H9 (cell line): ENCODE measurements around the gene TRAPPC2L. TPM values are rescaled to one million over a fixed set of nuclear protein-coding genes. Genes with fewer than 3 reads are reported as not detected.

Experiments used
- DNase-seq: peaks from one replicate; pipeline ENCODE4 v3.0.0-alpha.2; 2017
- H2AFZ ChIP-seq: one replicate; pipeline ENCODE4 v1.6.1; 2013; ENCODE audit warnings: mild to moderate bottlenecking, low read length, control low read depth, moderate library complexity
- H2AK5ac ChIP-seq: 2 replicates; pipeline ENCODE4 v1.6.1; 2013; ENCODE audit warnings: low read length, control low read depth, mixed read lengths; ENCODE audit not compliant: insufficient read length
- H2BK120ac ChIP-seq: one replicate; pipeline ENCODE4 v1.6.1; 2013; ENCODE audit warnings: low read depth, mild to moderate bottlenecking, low read length, control low read depth, inconsistent platforms; ENCODE audit not compliant: poor library complexity, severe bottlenecking
- H2BK12ac ChIP-seq: 2 replicates; pipeline ENCODE4 v1.6.1; 2013; ENCODE audit warnings: low read length, control low read depth, mixed read lengths, low read depth; ENCODE audit not compliant: insufficient read length
- H2BK15ac ChIP-seq: 2 replicates; pipeline ENCODE4 v1.6.1; 2013; ENCODE audit warnings: low read depth, low read length, control low read depth
- H2BK20ac ChIP-seq: one replicate; pipeline ENCODE4 v1.6.1; 2013; ENCODE audit warnings: low read depth, mild to moderate bottlenecking, low read length, control low read depth, inconsistent platforms; ENCODE audit not compliant: poor library complexity, severe bottlenecking
- H2BK5ac ChIP-seq: 2 replicates; pipeline ENCODE4 v1.6.1; 2013; ENCODE audit warnings: low read length, control low read depth, mixed read lengths; ENCODE audit not compliant: insufficient read length
- H3K14ac ChIP-seq: 2 replicates; pipeline ENCODE4 v1.6.1; 2013; ENCODE audit warnings: low read length, control low read depth; ENCODE audit not compliant: insufficient read depth
- H3K18ac ChIP-seq: 2 replicates; pipeline ENCODE4 v1.6.1; 2013; ENCODE audit warnings: low read depth, mild to moderate bottlenecking, mixed read lengths, low read length, control low read depth; ENCODE audit not compliant: insufficient read length
- H3K23ac ChIP-seq: 2 replicates; pipeline ENCODE4 v1.6.1; 2013; ENCODE audit warnings: low read length, control low read depth, mixed read lengths, low read depth; ENCODE audit not compliant: insufficient read length
- H3K23me2 ChIP-seq: 2 replicates; pipeline ENCODE4 v1.6.1; 2013; ENCODE audit warnings: low read depth, mild to moderate bottlenecking, mixed read lengths, low read length, control low read depth; ENCODE audit not compliant: insufficient read length, poor library complexity, severe bottlenecking
- H3K27ac ChIP-seq: 2 replicates; pipeline ENCODE4 v1.5.1; 2013; ENCODE audit warnings: low read length, control low read depth, mixed read lengths, low read depth; ENCODE audit not compliant: insufficient read length
- H3K27me3 ChIP-seq: 2 replicates; pipeline ENCODE4 v1.6.1; 2013; ENCODE audit warnings: low read length, control low read depth, inconsistent platforms; ENCODE audit not compliant: insufficient read depth
- H3K4ac ChIP-seq: 2 replicates; pipeline ENCODE4 v1.6.1; 2013; ENCODE audit warnings: low read depth, mild to moderate bottlenecking, control low read depth, inconsistent platforms, low read length, moderate library complexity
- H3K4me1 ChIP-seq: 2 replicates; pipeline ENCODE4 v1.6.1; 2013; ENCODE audit warnings: low read length, control low read depth, inconsistent platforms; ENCODE audit not compliant: insufficient read depth
- H3K4me2 ChIP-seq: 2 replicates; pipeline ENCODE4 v1.6.1; 2013; ENCODE audit warnings: low read length, control low read depth, mixed read lengths; ENCODE audit not compliant: insufficient read length, insufficient read depth
- H3K56ac ChIP-seq: 2 replicates; pipeline ENCODE4 v1.6.1; 2013; ENCODE audit warnings: low read depth, mild to moderate bottlenecking, mixed read lengths, low read length, control low read depth; ENCODE audit not compliant: insufficient read length
- H3K79me1 ChIP-seq: 2 replicates; pipeline ENCODE4 v1.6.1; 2013; ENCODE audit warnings: low read depth, mild to moderate bottlenecking, moderate library complexity, low read length, control low read depth, inconsistent platforms; ENCODE audit not compliant: insufficient read depth, poor library complexity, severe bottlenecking
- H3K79me2 ChIP-seq: 2 replicates; pipeline ENCODE4 v1.6.1; 2013; ENCODE audit warnings: low read length, control low read depth, inconsistent platforms; ENCODE audit not compliant: insufficient read depth
- H3K9ac ChIP-seq: 2 replicates; pipeline ENCODE4 v1.6.1; 2013; ENCODE audit warnings: low read length, control low read depth, mixed read lengths; ENCODE audit not compliant: insufficient read length; ENCODE audit errors: extremely low read depth
- H3K9me3 ChIP-seq: one replicate; pipeline ENCODE4 v1.6.1; 2013; ENCODE audit warnings: low read depth, low read length, inconsistent platforms; ENCODE audit not compliant: control insufficient read depth
- H3T11ph ChIP-seq: one replicate; pipeline ENCODE4 v1.6.1; 2013; ENCODE audit warnings: mild to moderate bottlenecking, low read length, control low read depth, inconsistent platforms
- H4K20me1 ChIP-seq: one replicate; pipeline ENCODE4 v1.6.1; 2013; ENCODE audit not compliant: control insufficient read depth, insufficient read length, insufficient read depth
- H4K5ac ChIP-seq: 2 replicates; pipeline ENCODE4 v1.6.1; 2013; ENCODE audit warnings: low read depth, mild to moderate bottlenecking, mixed read lengths, low read length, control low read depth; ENCODE audit not compliant: insufficient read length
- H4K8ac ChIP-seq: replicated peaks from 2 replicates; pipeline ENCODE4 v1.6.1; 2013; ENCODE audit warnings: low read length, control low read depth, mixed read lengths, low read depth; ENCODE audit not compliant: insufficient read length
- H4K91ac ChIP-seq: 2 replicates; pipeline ENCODE4 v1.6.1; 2013; ENCODE audit warnings: low read depth, mild to moderate bottlenecking, moderate library complexity, mixed read lengths, low read length, control low read depth; ENCODE audit not compliant: insufficient read length
- H3K27ac Mint-ChIP-seq, 3 experiments: 2 replicates in 2 of 3; 3 replicates in 1 of 3; pipeline ENCODE4 v1.8.0; 2020 to 2021; ENCODE audit warnings: mixed read lengths in 3 of 3, mild to moderate bottlenecking in 1 of 3, moderate library complexity in 1 of 3
- H3K27me3 Mint-ChIP-seq: 2 replicates; pipeline ENCODE4 v1.8.0; 2021; ENCODE audit warnings: low read depth, mild to moderate bottlenecking, moderate library complexity, mixed read lengths
- H3K36me3 Mint-ChIP-seq, 3 experiments: 2 replicates in 2 of 3; 3 replicates in 1 of 3; pipeline ENCODE4 v1.8.0; 2020 to 2021; ENCODE audit warnings: low read depth in 3 of 3, mixed read lengths in 3 of 3; ENCODE audit not compliant: insufficient read depth in 1 of 3
- H3K4me1 Mint-ChIP-seq, 2 experiments: 2 replicates each; pipeline ENCODE4 v1.8.0; 2020; ENCODE audit warnings: mixed read lengths in 2 of 2
- H3K4me3 Mint-ChIP-seq, 2 experiments: 2 replicates in 1 of 2; 3 replicates in 1 of 2; pipeline ENCODE4 v1.8.0; 2020 to 2021; ENCODE audit warnings: mild to moderate bottlenecking in 2 of 2, mixed read lengths in 2 of 2, moderate library complexity in 1 of 2
- H3K9me3 Mint-ChIP-seq, 2 experiments: 2 replicates in 1 of 2; 3 replicates in 1 of 2; pipeline ENCODE4 v1.8.0; 2020; ENCODE audit warnings: mild to moderate bottlenecking in 2 of 2, mixed read lengths in 2 of 2, moderate library complexity in 1 of 2
- WGBS: extraction: QIAGEN DNeasy Blood & Tissue Kit; methylation state at CpG from one replicate; pipeline ENCODE4 v1.1.7; 2013; ENCODE audit warnings: missing lambda C conversion rate, low lambda C conversion rate, mixed read lengths; ENCODE audit not compliant: insufficient read length; ENCODE audit errors: extremely low coverage; 5-methylcytosine and 5-hydroxymethylcytosine counted together
- total RNA-seq: library from RNA; stranded (reverse); gene quantifications from 2 replicates; pipeline ENCODE4 v1.2.1, GENCODE V29; 2021
- TF ChIP-seq, protein P1 (sequence below): fragments of 200-600 bp; sonication (generic); conservative IDR thresholded peaks from 3 replicates; pipeline ENCODE4 v1.8.0; 2021; ENCODE audit warnings: antibody characterized with exemption, mild to moderate bottlenecking

The TRAPPC2L gene
- total RNA-seq, 1 experiment from 2014 or later = 90.3 TPM

- Histone ChIP-seq H3K23ac (no peak overlapping the region), H2BK5ac (no peak overlapping the region), H3K27me3 (no peaks in the 10 kb centered on the region), H4K8ac (no peak overlapping the region), H3K56ac (no peak overlapping the region), H2BK120ac (no peak overlapping the region), H3K4me2 (no peak overlapping the region), H4K91ac (no peak overlapping the region), H4K5ac (no peak overlapping the region), H3K18ac (no peak overlapping the region), H3K79me2 (no peaks in the 10 kb centered on the region), H3T11ph (no peak overlapping the region), H3K9ac (no peak overlapping the region), H3K4me1 (no peaks in the 10 kb centered on the region), H3K23me2 (peaks cover 8% of the 10 kb centered on the region), H2AK5ac (no peak overlapping the region), H2BK20ac (no peak overlapping the region), H4K20me1 (no peaks in the 10 kb centered on the region), H3K79me1 (no peaks in the 10 kb centered on the region), H2BK15ac (no peak overlapping the region), H2AFZ (no peak overlapping the region), H3K9me3 (no peaks in the 10 kb centered on the region), H3K14ac (no peak overlapping the region), H3K27ac (no peak overlapping the region), H3K4ac (no peak overlapping the region), H2BK12ac (no peak overlapping the region)
- Mint-ChIP-seq H3K27me3 (no peaks in the 10 kb centered on the region), H3K4me1 (peaks cover 9 to 18% of the 10 kb centered on the region in 2 experiments), H3K36me3 (peaks cover 19 to 29% (median 22%) of the 10 kb centered on the region in 3 experiments), H3K27ac (no peak overlapping the region), H3K9me3 (no peaks in the 10 kb centered on the region; a peak in 1 of 5 replicates), H3K4me3 (no peak overlapping the region; a peak in 1 of 5 replicates)
- no peak for DNase-seq
- no CpG with 5 or more reads among the region's 20 CpGs for WGBS
- TF ChIP-seq, protein P1, sequence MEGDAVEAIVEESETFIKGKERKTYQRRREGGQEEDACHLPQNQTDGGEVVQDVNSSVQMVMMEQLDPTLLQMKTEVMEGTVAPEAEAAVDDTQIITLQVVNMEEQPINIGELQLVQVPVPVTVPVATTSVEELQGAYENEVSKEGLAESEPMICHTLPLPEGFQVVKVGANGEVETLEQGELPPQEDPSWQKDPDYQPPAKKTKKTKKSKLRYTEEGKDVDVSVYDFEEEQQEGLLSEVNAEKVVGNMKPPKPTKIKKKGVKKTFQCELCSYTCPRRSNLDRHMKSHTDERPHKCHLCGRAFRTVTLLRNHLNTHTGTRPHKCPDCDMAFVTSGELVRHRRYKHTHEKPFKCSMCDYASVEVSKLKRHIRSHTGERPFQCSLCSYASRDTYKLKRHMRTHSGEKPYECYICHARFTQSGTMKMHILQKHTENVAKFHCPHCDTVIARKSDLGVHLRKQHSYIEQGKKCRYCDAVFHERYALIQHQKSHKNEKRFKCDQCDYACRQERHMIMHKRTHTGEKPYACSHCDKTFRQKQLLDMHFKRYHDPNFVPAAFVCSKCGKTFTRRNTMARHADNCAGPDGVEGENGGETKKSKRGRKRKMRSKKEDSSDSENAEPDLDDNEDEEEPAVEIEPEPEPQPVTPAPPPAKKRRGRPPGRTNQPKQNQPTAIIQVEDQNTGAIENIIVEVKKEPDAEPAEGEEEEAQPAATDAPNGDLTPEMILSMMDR = no peak
Measured at GRCh38 chr16:88859381-88860091, 2.6 kb downstream of the TRAPPC2L start.
